H1 (cell line): ENCODE data around the gene IL9R. TPM values are rescaled to one million over a fixed set of nuclear protein-coding genes. Genes with fewer than 3 reads are reported as not detected.

Experiments used
- CTCF ChIA-PET: fragments of 300-600 bp; sonication (Branson Sonifier 250); formaldehyde crosslinking; loops from one replicate; lab custom pipeline; 2021; ENCODE audit not compliant: partially characterized antibody; lab: Charles Lee
- POLR2A ChIA-PET: fragments of 300-600 bp; sonication (Branson Sonifier 250); formaldehyde crosslinking; loops from one replicate; lab custom pipeline; 2021; ENCODE audit warnings: inconsistent platforms; ENCODE audit not compliant: partially characterized antibody; lab: Charles Lee
- DNase-seq, 2 experiments: peaks; one replicate each; pipeline versions ENCODE4 v3.0.0 to v3.0.0-alpha.2; 2010 to 2022; ENCODE audit warnings: low spot score in 2 of 2, low read depth in 1 of 2, mixed read lengths in 1 of 2
- FAIRE-seq: peaks from 2 replicates; lab custom pipeline; 2011; peaks lifted over from hg19 to GRCh38; lab: Jason Lieb, UNC
- H2AFZ ChIP-seq: 2 replicates; pipeline ENCODE4 v1.8.1; 2012; ENCODE audit warnings: low read length, inconsistent platforms
- H2AK5ac ChIP-seq: 2 replicates; pipeline ENCODE4 v1.6.1; 2013; ENCODE audit warnings: low read depth, low read length
- H2BK120ac ChIP-seq: replicated peaks from 2 replicates; pipeline ENCODE3; 2013; ENCODE audit warnings: low read depth, low read length, inconsistent platforms
- H2BK12ac ChIP-seq: 2 replicates; pipeline ENCODE4 v1.6.1; 2013; ENCODE audit warnings: low read depth, low read length
- H2BK15ac ChIP-seq: 2 replicates; pipeline ENCODE4 v1.6.1; 2013; ENCODE audit warnings: low read length
- H2BK20ac ChIP-seq: 2 replicates; pipeline ENCODE4 v1.6.1; 2013; ENCODE audit warnings: low read length
- H2BK5ac ChIP-seq: 2 replicates; pipeline ENCODE4 v1.6.1; 2013; ENCODE audit warnings: low read depth, low read length
- H3K14ac ChIP-seq: 2 replicates; pipeline ENCODE4 v1.6.1; 2013; ENCODE audit warnings: inconsistent platforms; ENCODE audit not compliant: insufficient read length
- H3K18ac ChIP-seq: 2 replicates; pipeline ENCODE4 v1.6.1; 2013; ENCODE audit warnings: low read length; ENCODE audit errors: extremely low read depth
- H3K23ac ChIP-seq: 2 replicates; pipeline ENCODE4 v1.6.1; 2013; ENCODE audit warnings: inconsistent platforms; ENCODE audit not compliant: insufficient read length
- H3K23me2 ChIP-seq: 2 replicates; pipeline ENCODE4 v1.6.1; 2013; ENCODE audit warnings: low read depth, low read length
- H3K27ac ChIP-seq: 2 replicates; pipeline ENCODE4 v1.6.1; 2011; ENCODE audit warnings: low read depth, low read length, inconsistent platforms
- H3K27me3 ChIP-seq, 4 experiments: replicated peaks in 1 of 4; 1 replicate in 1 of 4; 2 replicates in 3 of 4; pipeline versions ENCODE4 v1.6.1 to v1.8.1; 2011 to 2013; ENCODE audit warnings: low read length in 3 of 4, mild to moderate bottlenecking in 3 of 4, inconsistent platforms in 2 of 4, mixed read lengths in 2 of 4, moderate library complexity in 1 of 4; ENCODE audit not compliant: control insufficient read depth in 3 of 4, insufficient read depth in 3 of 4; ENCODE audit errors: extremely low read depth in 1 of 4
- H3K36me3 ChIP-seq, 4 experiments: 2 replicates each; pipeline versions ENCODE4 v1.6.1 to v1.8.1; 2011 to 2013; ENCODE audit warnings: mild to moderate bottlenecking in 4 of 4, low read length in 3 of 4, moderate library complexity in 2 of 4, control low read depth in 1 of 4, inconsistent platforms in 1 of 4; ENCODE audit not compliant: insufficient read depth in 4 of 4, control insufficient read depth in 2 of 4
- H3K4ac ChIP-seq: replicated peaks from 2 replicates; pipeline ENCODE3; 2013; ENCODE audit warnings: low read length, low read depth, mixed read lengths, inconsistent platforms; ENCODE audit not compliant: insufficient read length
- H3K4me1 ChIP-seq, 4 experiments: replicated peaks in 1 of 4; 1 replicate in 1 of 4; 2 replicates in 3 of 4; pipeline versions ENCODE4 v1.6.1 to v1.8.1; 2011 to 2013; ENCODE audit warnings: low read length in 3 of 4, inconsistent platforms in 2 of 4, mixed read lengths in 1 of 4; ENCODE audit not compliant: insufficient read depth in 4 of 4, control insufficient read depth in 3 of 4
- H3K4me2 ChIP-seq, 2 experiments: 2 replicates each; pipeline versions ENCODE4 v1.6.1 to v1.8.1; 2011 to 2013; ENCODE audit warnings: low read depth in 2 of 2, low read length in 2 of 2, control low read depth in 1 of 2, inconsistent platforms in 1 of 2, mild to moderate bottlenecking in 1 of 2; ENCODE audit not compliant: insufficient read depth in 1 of 2
- H3K4me3 ChIP-seq, 4 experiments: fragments of 200-600, 300-600 bp in 1 of 4; sonication (generic), shearing (Covaris generic), sonication (Bioruptor Twin) in 1 of 4; 2 replicates each; pipeline versions ENCODE4 v1.5.1 to v1.8.1; 2011 to 2016; ENCODE audit warnings: low read length in 4 of 4, low read depth in 3 of 4, control low read depth in 2 of 4, inconsistent platforms in 2 of 4, mild to moderate bottlenecking in 2 of 4, mixed read lengths in 1 of 4, moderate library complexity in 1 of 4; ENCODE audit not compliant: insufficient read depth in 2 of 4; ENCODE audit errors: extremely low read depth in 1 of 4
- H3K56ac ChIP-seq: replicated peaks from 2 replicates; pipeline ENCODE3; 2013; ENCODE audit warnings: low read depth, mild to moderate bottlenecking, mixed read lengths, low read length, inconsistent platforms; ENCODE audit not compliant: insufficient read length
- H3K79me1 ChIP-seq: 2 replicates; pipeline ENCODE4 v1.6.1; 2013; ENCODE audit warnings: low read depth, low read length, control low read depth
- H3K79me2 ChIP-seq, 2 experiments: 2 replicates each; pipeline versions ENCODE4 v1.6.1 to v1.8.1; 2012 to 2013; ENCODE audit warnings: low read length in 2 of 2, mild to moderate bottlenecking in 2 of 2, inconsistent platforms in 1 of 2; ENCODE audit not compliant: insufficient read depth in 2 of 2, control insufficient read depth in 1 of 2
- H3K9ac ChIP-seq, 4 experiments: replicated peaks in 1 of 4; 1 replicate in 1 of 4; 2 replicates in 3 of 4; pipeline versions ENCODE4 v1.6.1 to v1.8.1; 2011 to 2013; ENCODE audit warnings: low read depth in 3 of 4, low read length in 3 of 4, control low read depth in 2 of 4, mild to moderate bottlenecking in 2 of 4, moderate library complexity in 2 of 4, inconsistent platforms in 1 of 4; ENCODE audit errors: extremely low read depth in 1 of 4
- H3K9me3 ChIP-seq, 2 experiments: 2 replicates each; pipeline versions ENCODE4 v1.6.1 to v1.8.1; 2012 to 2013; ENCODE audit warnings: mild to moderate bottlenecking in 2 of 2, moderate library complexity in 2 of 2, control low read depth in 1 of 2, inconsistent platforms in 1 of 2, low read depth in 1 of 2, low read length in 1 of 2, mixed read lengths in 1 of 2; ENCODE audit not compliant: insufficient read depth in 2 of 2
- H4K20me1 ChIP-seq, 2 experiments: replicated peaks in 1 of 2; 2 replicates each; pipeline versions ENCODE3 to v1.8.1; 2011 to 2013; ENCODE audit warnings: inconsistent platforms in 2 of 2, low read length in 2 of 2, mild to moderate bottlenecking in 1 of 2; ENCODE audit not compliant: insufficient read depth in 2 of 2, control insufficient read depth in 1 of 2
- H4K5ac ChIP-seq: 2 replicates; pipeline ENCODE4 v1.6.1; 2013; ENCODE audit warnings: low read length, low read depth, mixed read lengths, inconsistent platforms; ENCODE audit not compliant: insufficient read length
- H4K8ac ChIP-seq: 2 replicates; pipeline ENCODE4 v1.8.0; 2013; ENCODE audit warnings: mild to moderate bottlenecking, moderate library complexity, low read length, inconsistent platforms; ENCODE audit not compliant: insufficient read depth; ENCODE audit errors: extremely low read depth
- H4K91ac ChIP-seq: replicated peaks from 2 replicates; pipeline ENCODE3; 2013; ENCODE audit warnings: low read length, mixed read lengths, inconsistent platforms; ENCODE audit not compliant: insufficient read length
- ASH2L ChIP-seq: fragments of 200-600, 300-600 bp; sonication (generic); IDR thresholded peaks from one replicate; pipeline ENCODE4 v1.7.1; 2017; ENCODE audit warnings: low read length
- ATF2 ChIP-seq: IDR thresholded peaks from 2 replicates; pipeline ENCODE4 v1.6.1; 2012; ENCODE audit warnings: low read length, inconsistent platforms
- BCL11A ChIP-seq, 2 experiments: IDR thresholded peaks; one replicate each; pipeline ENCODE4 v1.6.1; 2011; ENCODE audit warnings: low read depth in 2 of 2, low read length in 2 of 2, mild to moderate bottlenecking in 2 of 2
- BRCA1 ChIP-seq: IDR thresholded peaks from 2 replicates; pipeline ENCODE4 v1.6.1; 2012; ENCODE audit warnings: low read depth, low read length, improper control_type of control experiment
- CBX5 ChIP-seq: fragments of 300-800, 300-1000 bp; sonication (generic); IDR thresholded peaks from 2 replicates; pipeline ENCODE4 v1.7.1; 2016; ENCODE audit warnings: antibody characterized with exemption, low read length, low read depth
- CEBPB ChIP-seq: IDR thresholded peaks from 2 replicates; pipeline ENCODE4 v1.6.1; 2012; ENCODE audit warnings: low read depth, low read length
- CHD1 ChIP-seq: IDR thresholded peaks from 2 replicates; pipeline ENCODE4 v1.6.1; 2012; ENCODE audit warnings: low read depth, low read length, improper control_type of control experiment
- CTBP2 ChIP-seq: IDR thresholded peaks from 2 replicates; pipeline ENCODE4 v1.7.0; 2011; ENCODE audit warnings: borderline replicate concordance, mild to moderate bottlenecking, moderate library complexity, mixed read lengths, low read length; ENCODE audit not compliant: insufficient read depth, insufficient read length
- EZH2 ChIP-seq: fragments of 200-600 bp; sonication (generic); IDR thresholded peaks from 2 replicates; pipeline ENCODE4 v1.7.1; 2012; ENCODE audit warnings: low read depth, mild to moderate bottlenecking, moderate library complexity, low read length, inconsistent platforms; ENCODE audit not compliant: severe bottlenecking
- JUND ChIP-seq: IDR thresholded peaks from 2 replicates; pipeline ENCODE4 v1.6.1; 2011; ENCODE audit warnings: mild to moderate bottlenecking, improper control_type of control experiment, low read length
- NANOG ChIP-seq: IDR thresholded peaks from 2 replicates; pipeline ENCODE4 v1.6.1; 2011; ENCODE audit warnings: low read length, low read depth, mild to moderate bottlenecking, inconsistent platforms; ENCODE audit not compliant: insufficient read depth, poor library complexity, severe bottlenecking
- SRF ChIP-seq: IDR thresholded peaks from 2 replicates; pipeline ENCODE4 v1.6.1; 2011; ENCODE audit warnings: mild to moderate bottlenecking, low read depth, low read length, moderate library complexity
- WGBS, 2 experiments: shearing (Covaris generic) in 1 of 2; methylation state at CpG; one replicate each; pipeline versions ENCODE4 v1.1.6 to v1.1.7; 2013 to 2015; ENCODE audit warnings: low lambda C conversion rate in 2 of 2, mixed read lengths in 2 of 2, inconsistent platforms in 1 of 2, low coverage in 1 of 2, missing lambda C conversion rate in 1 of 2; ENCODE audit not compliant: insufficient replicate concordance in 2 of 2, insufficient coverage in 1 of 2, insufficient read length in 1 of 2; ENCODE audit errors: extremely low coverage in 1 of 2, missing lambda C conversion rate in 1 of 2; 5-methylcytosine and 5-hydroxymethylcytosine counted together
- polyA plus RNA-seq, 7 experiments: library from polyadenylated mRNA; depleted of rRNA in 3 of 7; stranded (reverse) in 5 of 7; unstranded in 2 of 7; fragments of >200 nt in 5 of 7; fragments of 200-250 nt in 2 of 7; gene quantifications; 1 replicate in 5 of 7; 2 replicates in 1 of 7; 4 replicates in 1 of 7; pipeline versions ENCODE4 v1.2.1 to v1.2.3, GENCODE V29; 2011 to 2013; ENCODE audit warnings: missing spikeins in 2 of 7, mixed read lengths in 2 of 7
- total RNA-seq: library from RNA; stranded (reverse); fragmentation: NEBNext Ultra II Directional; extraction: Animal tissue kit (Norgen Biotek cat#: 25700); gene quantifications from 2 replicates; pipeline ENCODE4 v1.2.1, GENCODE V29; 2021

Gene IL9R
- total and polyA plus RNA-seq, 2 of the 8 experiments (the other 6 are each of a cell fraction or from before 2014, with no cell fraction given): 0.14 to 0.28 TPM

GRCh38 chrX:156001667-156002021 is 4.1 kb downstream of the IL9R start:
- DNase-seq (no peak), FAIRE-seq (no peak)
- H4K8ac ChIP-seq: no peak overlapping the region
- H3K23me2 ChIP-seq: no peaks in the 10 kb centered on the region
- WGBS, 2 experiments: 82% methylated on average over 6 of the region's 6 CpGs; no CpG with 5 or more reads in 1 of the 2 experiments
- H3K23ac ChIP-seq: no peak overlapping the region
- no peak overlapping the region for H4K91ac ChIP-seq
- no peaks in the 10 kb centered on the region for H3K79me1 ChIP-seq
- CTCF ChIA-PET: no interaction called here
- peaks cover 59 to 90% of the 10 kb centered on the region in 2 experiments for H3K9me3 ChIP-seq
- no peak overlapping the region for H2AK5ac ChIP-seq
- H2BK5ac ChIP-seq: no peak overlapping the region
- no peak overlapping the region for H2BK15ac ChIP-seq
- no peaks in the 10 kb centered on the region for H3K79me2 ChIP-seq
- H3K18ac ChIP-seq: no peak overlapping the region
- no peak overlapping the region for H3K4ac ChIP-seq
- POLR2A ChIA-PET: no interaction called here
- H3K14ac ChIP-seq: no peak overlapping the region
- no peak overlapping the region for H3K4me3 ChIP-seq
- no peak overlapping the region for H2BK12ac ChIP-seq
- no peak overlapping the region for H3K4me2 ChIP-seq
- no peak overlapping the region for H2AFZ ChIP-seq
- H2BK120ac ChIP-seq: no peak overlapping the region
- H4K5ac ChIP-seq: no peak overlapping the region
- no peak overlapping the region for H3K9ac ChIP-seq
- no peaks in the 10 kb centered on the region for H3K4me1 ChIP-seq
- no peaks in the 10 kb centered on the region for H3K36me3 ChIP-seq
- no peak overlapping the region for H2BK20ac ChIP-seq
- no peak overlapping the region for H3K27ac ChIP-seq
- no peak overlapping the region for H3K56ac ChIP-seq
- no peaks in the 10 kb centered on the region for H4K20me1 ChIP-seq
- H3K27me3 ChIP-seq: no peaks in the 10 kb centered on the region
- no peak for TF ChIP-seq ASH2L
- TF ChIP-seq NANOG: no peak
- TF ChIP-seq EZH2: no peak
- no peak for TF ChIP-seq BCL11A (IDR thresholded peaks at IDR 0.05; ENCODE audit: low read depth in 2 of 2, low read length in 2 of 2)
- TF ChIP-seq CHD1: no peak
- TF ChIP-seq CEBPB: no peak
- TF ChIP-seq BRCA1: no peak
- no peak for TF ChIP-seq CBX5
- TF ChIP-seq SRF: no peak
- TF ChIP-seq JUND: no peak
- no peak for TF ChIP-seq CTBP2
- no peak for TF ChIP-seq ATF2
